SK-N-SH treated with all-trans-retinoic acid at 6 μM for 48 hours (cell line): ENCODE measurements around the gene LIMK1.
A peak's percentile ranks its signal among the peaks of the same experiment; 100 is the strongest.

ENCODE experiments used
- ATAC-seq: fragments of 200-7000 bp; cut with Tn5 transposase; 3 replicates; pipeline ENCODE4 v1.9.1; 2020; ENCODE audit warnings: mild to moderate bottlenecking, moderate library complexity
- ARNTL ChIP-seq: fragments of 450-650 bp; formaldehyde crosslinking; IDR thresholded peaks from 2 replicates; pipeline ENCODE4 v1.5.0; 2020; ENCODE audit warnings: low read depth, mild to moderate bottlenecking, moderate library complexity, borderline replicate concordance
- BACH2 ChIP-seq: fragments of 250-450 bp; sonication (Bioruptor Pico); IDR thresholded peaks from 2 replicates; pipeline ENCODE4 v1.9.0; 2021; ENCODE audit warnings: mild to moderate bottlenecking, borderline replicate concordance
- CSDC2 ChIP-seq: fragments of 250-450 bp; sonication (Bioruptor Pico); IDR thresholded peaks from 2 replicates; pipeline ENCODE4 v1.5.0; 2020; ENCODE audit warnings: mild to moderate bottlenecking, moderate library complexity
- GLIS3 ChIP-seq: fragments of 250-450 bp; sonication (Bioruptor Pico); IDR thresholded peaks from 2 replicates; pipeline ENCODE4 v1.5.0; 2020; ENCODE audit warnings: mild to moderate bottlenecking, moderate library complexity
- ISL1 ChIP-seq: fragments of 250-450 bp; sonication (Bioruptor Pico); IDR thresholded peaks from 2 replicates; pipeline ENCODE4 v2.1.2; 2022; ENCODE audit warnings: mild to moderate bottlenecking, moderate library complexity
- PPARA ChIP-seq: fragments of 250-450 bp; sonication (Bioruptor Pico); IDR thresholded peaks from 2 replicates; pipeline ENCODE4 v1.5.0; 2020; ENCODE audit warnings: mild to moderate bottlenecking, borderline replicate concordance
- RARB ChIP-seq: fragments of 250-450 bp; sonication (Bioruptor Pico); IDR thresholded peaks from 2 replicates; pipeline ENCODE4 v1.8.0; 2021; ENCODE audit warnings: mild to moderate bottlenecking, moderate library complexity
- SNAI2 ChIP-seq: fragments of 250-450 bp; sonication (Bioruptor Pico); IDR thresholded peaks from 2 replicates; pipeline ENCODE4 v1.5.0; 2020; ENCODE audit warnings: mild to moderate bottlenecking, moderate library complexity
- TCF4 ChIP-seq: fragments of 250-450 bp; sonication (Bioruptor Pico); IDR thresholded peaks from 2 replicates; pipeline ENCODE4 v1.8.0; 2021; ENCODE audit warnings: mild to moderate bottlenecking, moderate library complexity, borderline replicate concordance
- TOX ChIP-seq: fragments of 250-450 bp; sonication (Bioruptor Pico); IDR thresholded peaks from 2 replicates; pipeline ENCODE4 v1.8.0; 2021; ENCODE audit warnings: mild to moderate bottlenecking, moderate library complexity, borderline replicate concordance
- ZC3H10 ChIP-seq: fragments of 250-450 bp; sonication (Bioruptor Pico); IDR thresholded peaks from 2 replicates; pipeline ENCODE4 v1.5.1; 2021; ENCODE audit warnings: mild to moderate bottlenecking, moderate library complexity
- ZFP3 ChIP-seq: fragments of 250-450 bp; sonication (Bioruptor Pico); IDR thresholded peaks from 2 replicates; pipeline ENCODE4 v1.5.0; 2020; ENCODE audit warnings: mild to moderate bottlenecking, moderate library complexity
- ZFP30 ChIP-seq: fragments of 450-650 bp; formaldehyde crosslinking; IDR thresholded peaks from 2 replicates; pipeline ENCODE4 v1.5.0; 2022; ENCODE audit warnings: mild to moderate bottlenecking, moderate library complexity
- ZNF565 ChIP-seq: fragments of 450-650 bp; formaldehyde crosslinking; conservative IDR thresholded peaks from 2 replicates; pipeline ENCODE4 v1.5.0; 2020; ENCODE audit warnings: low read depth, mild to moderate bottlenecking, moderate library complexity
- ZNF70 ChIP-seq: fragments of 450-650 bp; formaldehyde crosslinking; IDR thresholded peaks from 2 replicates; pipeline ENCODE4 v1.5.0; 2020; ENCODE audit warnings: mild to moderate bottlenecking, moderate library complexity
- ZNF8 ChIP-seq: fragments of 450-650 bp; formaldehyde crosslinking; IDR thresholded peaks from 2 replicates; pipeline ENCODE4 v1.5.0; 2020; ENCODE audit warnings: mild to moderate bottlenecking, moderate library complexity
- TF ChIP-seq, protein P1 (sequence below): fragments of 250-450 bp; sonication (Bioruptor Pico); IDR thresholded peaks from 2 replicates; pipeline ENCODE4 v1.5.1; 2020; ENCODE audit warnings: low read depth, mild to moderate bottlenecking, moderate library complexity
- TF ChIP-seq, protein P2 (sequence below): fragments of 250-450 bp; sonication (Bioruptor Pico); IDR thresholded peaks from 2 replicates; pipeline ENCODE4 v1.5.0; 2020; ENCODE audit warnings: mild to moderate bottlenecking, moderate library complexity
- TF ChIP-seq, protein P3 (sequence below): fragments of 250-450 bp; sonication (Bioruptor Pico); IDR thresholded peaks from 2 replicates; pipeline ENCODE4 v1.8.0; 2021; ENCODE audit warnings: low read depth, mild to moderate bottlenecking, moderate library complexity, borderline replicate concordance
- TF ChIP-seq, protein P4 (sequence below): fragments of 250-450 bp; sonication (Bioruptor Pico); IDR thresholded peaks from 2 replicates; pipeline ENCODE4 v1.8.0; 2020; ENCODE audit warnings: mild to moderate bottlenecking, moderate library complexity, borderline replicate concordance

LIMK1 gene

DNA sequence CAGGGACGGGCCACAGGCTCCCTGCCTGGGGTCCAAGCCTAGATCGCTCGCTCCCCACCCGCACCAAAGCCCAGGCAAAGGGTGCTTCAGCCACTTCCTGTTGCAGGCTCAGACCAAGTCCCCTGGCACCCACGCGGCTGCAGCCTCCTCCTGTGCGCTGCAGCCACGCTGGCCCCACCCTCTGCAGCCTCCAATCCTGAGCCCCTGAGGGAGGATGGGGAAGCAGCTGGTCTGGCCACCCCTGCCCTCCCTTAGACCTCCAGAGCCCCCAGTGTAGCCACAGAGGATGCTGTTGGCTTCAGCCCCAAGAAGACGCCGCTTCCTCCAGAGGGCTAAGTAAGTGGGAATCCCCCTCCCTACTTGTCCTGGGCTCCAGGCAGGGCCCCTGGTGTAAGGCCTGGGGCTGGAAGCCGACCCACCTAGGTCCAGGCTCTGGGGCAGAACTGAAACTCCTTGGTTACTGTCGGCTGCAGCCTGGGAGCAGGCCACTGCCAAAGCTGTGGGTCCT, 9.4 kb downstream of the LIMK1 start:
- TF ChIP-seq TOX (CRISPR knock-in tag) (no peak), ZNF8 (CRISPR knock-in tag) (no peak), ZFP3 (CRISPR knock-in tag) (0 out of 2 replicates have a peak, but pooled peaks have one; percentile 12), ZFP30 (CRISPR knock-in tag) (no peak), ZC3H10 (no peak), RARB (CRISPR knock-in tag) (no peak), ZNF70 (no peak)
- TF ChIP-seq, protein P1, sequence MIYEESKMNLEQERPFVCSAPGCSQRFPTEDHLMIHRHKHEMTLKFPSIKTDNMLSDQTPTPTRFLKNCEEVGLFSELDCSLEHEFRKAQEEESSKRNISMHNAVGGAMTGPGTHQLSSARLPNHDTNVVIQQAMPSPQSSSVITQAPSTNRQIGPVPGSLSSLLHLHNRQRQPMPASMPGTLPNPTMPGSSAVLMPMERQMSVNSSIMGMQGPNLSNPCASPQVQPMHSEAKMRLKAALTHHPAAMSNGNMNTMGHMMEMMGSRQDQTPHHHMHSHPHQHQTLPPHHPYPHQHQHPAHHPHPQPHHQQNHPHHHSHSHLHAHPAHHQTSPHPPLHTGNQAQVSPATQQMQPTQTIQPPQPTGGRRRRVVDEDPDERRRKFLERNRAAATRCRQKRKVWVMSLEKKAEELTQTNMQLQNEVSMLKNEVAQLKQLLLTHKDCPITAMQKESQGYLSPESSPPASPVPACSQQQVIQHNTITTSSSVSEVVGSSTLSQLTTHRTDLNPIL (CRISPR knock-in tag) = no peak

DNA sequence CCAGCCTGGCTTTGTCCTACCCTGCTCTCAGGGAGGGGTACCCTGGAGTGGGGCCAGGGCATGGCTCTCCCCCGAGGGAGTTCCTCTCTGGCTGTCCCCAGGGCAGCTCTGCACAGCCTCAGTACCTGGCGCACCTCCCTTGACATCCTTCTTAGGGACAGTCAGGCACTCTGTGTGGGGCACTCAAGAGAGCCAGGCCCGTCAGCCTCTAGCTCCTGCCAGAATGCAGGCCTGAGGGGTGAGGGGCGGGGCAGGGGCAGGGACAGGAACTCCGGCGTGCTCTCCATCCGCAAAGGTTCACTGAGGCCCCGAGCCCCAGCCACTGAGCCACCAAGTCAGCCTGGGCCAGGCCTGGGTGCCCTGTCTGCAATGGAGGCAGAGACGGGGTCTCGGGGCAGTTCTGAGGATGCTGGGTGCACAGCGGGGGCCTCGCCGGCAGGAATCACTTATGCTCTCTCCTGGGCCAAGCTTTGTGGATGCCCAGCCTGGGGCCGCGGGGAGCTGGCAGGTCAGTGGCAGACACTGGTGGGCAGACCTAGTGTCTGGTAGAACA, 10.1 kb downstream of the LIMK1 start:
- TF ChIP-seq ZNF8 (CRISPR knock-in tag) (peak; percentile 59; the same call in 1 of the 2 replicates), SNAI2 (CRISPR knock-in tag) (no peak)
- TF ChIP-seq, protein P2, sequence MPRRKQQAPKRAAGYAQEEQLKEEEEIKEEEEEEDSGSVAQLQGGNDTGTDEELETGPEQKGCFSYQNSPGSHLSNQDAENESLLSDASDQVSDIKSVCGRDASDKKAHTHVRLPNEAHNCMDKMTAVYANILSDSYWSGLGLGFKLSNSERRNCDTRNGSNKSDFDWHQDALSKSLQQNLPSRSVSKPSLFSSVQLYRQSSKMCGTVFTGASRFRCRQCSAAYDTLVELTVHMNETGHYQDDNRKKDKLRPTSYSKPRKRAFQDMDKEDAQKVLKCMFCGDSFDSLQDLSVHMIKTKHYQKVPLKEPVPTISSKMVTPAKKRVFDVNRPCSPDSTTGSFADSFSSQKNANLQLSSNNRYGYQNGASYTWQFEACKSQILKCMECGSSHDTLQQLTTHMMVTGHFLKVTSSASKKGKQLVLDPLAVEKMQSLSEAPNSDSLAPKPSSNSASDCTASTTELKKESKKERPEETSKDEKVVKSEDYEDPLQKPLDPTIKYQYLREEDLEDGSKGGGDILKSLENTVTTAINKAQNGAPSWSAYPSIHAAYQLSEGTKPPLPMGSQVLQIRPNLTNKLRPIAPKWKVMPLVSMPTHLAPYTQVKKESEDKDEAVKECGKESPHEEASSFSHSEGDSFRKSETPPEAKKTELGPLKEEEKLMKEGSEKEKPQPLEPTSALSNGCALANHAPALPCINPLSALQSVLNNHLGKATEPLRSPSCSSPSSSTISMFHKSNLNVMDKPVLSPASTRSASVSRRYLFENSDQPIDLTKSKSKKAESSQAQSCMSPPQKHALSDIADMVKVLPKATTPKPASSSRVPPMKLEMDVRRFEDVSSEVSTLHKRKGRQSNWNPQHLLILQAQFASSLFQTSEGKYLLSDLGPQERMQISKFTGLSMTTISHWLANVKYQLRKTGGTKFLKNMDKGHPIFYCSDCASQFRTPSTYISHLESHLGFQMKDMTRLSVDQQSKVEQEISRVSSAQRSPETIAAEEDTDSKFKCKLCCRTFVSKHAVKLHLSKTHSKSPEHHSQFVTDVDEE (CRISPR knock-in tag) = 0 out of 2 replicates have a peak, but pooled peaks have one; percentile 26
- TF ChIP-seq, all 23 proteins: peak for 2
- peak; percentile 52 for ATAC-seq

More for the DNA sequence above, 9.4 kb downstream of the LIMK1 start:
- ATAC-seq = peak; percentile 18

DNA sequence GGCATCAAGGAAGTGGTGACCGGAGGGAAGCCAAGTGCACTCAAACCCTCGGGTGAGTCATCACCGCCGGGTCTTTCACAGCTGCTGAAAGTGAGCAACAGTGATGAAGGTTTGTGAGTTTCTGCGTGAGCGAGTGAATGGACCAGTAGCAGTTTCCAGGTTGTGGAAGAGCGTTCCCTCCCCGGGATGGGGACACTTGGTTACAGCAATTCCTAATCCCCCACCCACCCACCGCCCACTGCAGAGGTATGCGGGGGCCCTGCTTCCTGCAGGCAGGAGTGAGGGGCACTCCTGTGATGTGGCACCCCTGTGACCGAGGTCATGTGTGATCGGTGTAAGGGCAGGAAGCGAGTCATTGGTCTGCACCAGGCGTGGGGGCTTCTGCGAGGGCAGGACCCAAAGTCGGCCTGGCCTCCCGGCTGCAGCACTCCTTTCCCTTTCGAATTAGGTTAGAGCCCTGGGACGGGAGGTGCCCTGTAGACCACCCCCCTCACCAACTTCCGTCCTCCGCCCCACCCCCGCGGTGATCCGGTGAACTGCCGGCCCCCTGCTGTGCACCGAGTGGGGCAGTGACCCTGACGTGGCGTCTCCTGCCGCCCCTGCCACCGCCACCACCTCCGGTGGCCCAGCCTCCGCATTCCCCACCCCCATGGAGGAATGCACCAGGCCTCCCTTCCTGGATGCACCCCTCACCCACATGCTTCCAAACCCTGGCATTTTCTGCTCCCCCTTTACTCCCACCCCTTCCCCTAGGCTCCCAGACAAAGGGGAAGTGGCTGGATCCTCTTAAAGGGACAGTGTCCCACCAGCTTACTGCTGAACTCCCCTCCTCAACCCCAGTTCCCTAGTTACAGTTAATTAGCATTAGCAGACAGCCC, 10.9 kb downstream of the LIMK1 start:
- TF ChIP-seq ZNF8 (CRISPR knock-in tag) (no peak), SNAI2 (CRISPR knock-in tag) (peak; percentile 73; the same call in 1 of the 2 replicates), ISL1 (peak; percentile 35), GLIS3 (CRISPR knock-in tag) (no peak), ZNF565 (CRISPR knock-in tag) (no peak), PPARA (CRISPR knock-in tag) (no peak), RARB (CRISPR knock-in tag) (no peak), ZFP30 (CRISPR knock-in tag) (no peak), ZFP3 (CRISPR knock-in tag) (0 out of 2 replicates have a peak, but pooled peaks have one; percentile 42), ARNTL (CRISPR knock-in tag) (no peak), CSDC2 (no peak), ZNF70 (no peak), TCF4 (CRISPR knock-in tag) (no peak), BACH2 (CRISPR knock-in tag) (no peak)
- TF ChIP-seq, protein P3, sequence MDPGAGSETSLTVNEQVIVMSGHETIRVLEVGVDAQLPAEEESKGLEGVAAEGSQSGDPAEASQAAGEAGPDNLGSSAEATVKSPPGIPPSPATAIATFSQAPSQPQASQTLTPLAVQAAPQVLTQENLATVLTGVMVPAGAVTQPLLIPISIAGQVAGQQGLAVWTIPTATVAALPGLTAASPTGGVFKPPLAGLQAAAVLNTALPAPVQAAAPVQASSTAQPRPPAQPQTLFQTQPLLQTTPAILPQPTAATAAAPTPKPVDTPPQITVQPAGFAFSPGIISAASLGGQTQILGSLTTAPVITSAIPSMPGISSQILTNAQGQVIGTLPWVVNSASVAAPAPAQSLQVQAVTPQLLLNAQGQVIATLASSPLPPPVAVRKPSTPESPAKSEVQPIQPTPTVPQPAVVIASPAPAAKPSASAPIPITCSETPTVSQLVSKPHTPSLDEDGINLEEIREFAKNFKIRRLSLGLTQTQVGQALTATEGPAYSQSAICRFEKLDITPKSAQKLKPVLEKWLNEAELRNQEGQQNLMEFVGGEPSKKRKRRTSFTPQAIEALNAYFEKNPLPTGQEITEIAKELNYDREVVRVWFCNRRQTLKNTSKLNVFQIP (CRISPR knock-in tag) = no peak
- TF ChIP-seq, protein P4, sequence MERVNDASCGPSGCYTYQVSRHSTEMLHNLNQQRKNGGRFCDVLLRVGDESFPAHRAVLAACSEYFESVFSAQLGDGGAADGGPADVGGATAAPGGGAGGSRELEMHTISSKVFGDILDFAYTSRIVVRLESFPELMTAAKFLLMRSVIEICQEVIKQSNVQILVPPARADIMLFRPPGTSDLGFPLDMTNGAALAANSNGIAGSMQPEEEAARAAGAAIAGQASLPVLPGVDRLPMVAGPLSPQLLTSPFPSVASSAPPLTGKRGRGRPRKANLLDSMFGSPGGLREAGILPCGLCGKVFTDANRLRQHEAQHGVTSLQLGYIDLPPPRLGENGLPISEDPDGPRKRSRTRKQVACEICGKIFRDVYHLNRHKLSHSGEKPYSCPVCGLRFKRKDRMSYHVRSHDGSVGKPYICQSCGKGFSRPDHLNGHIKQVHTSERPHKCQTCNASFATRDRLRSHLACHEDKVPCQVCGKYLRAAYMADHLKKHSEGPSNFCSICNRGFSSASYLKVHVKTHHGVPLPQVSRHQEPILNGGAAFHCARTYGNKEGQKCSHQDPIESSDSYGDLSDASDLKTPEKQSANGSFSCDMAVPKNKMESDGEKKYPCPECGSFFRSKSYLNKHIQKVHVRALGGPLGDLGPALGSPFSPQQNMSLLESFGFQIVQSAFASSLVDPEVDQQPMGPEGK (CRISPR knock-in tag) = no peak
- TF ChIP-seq, protein P2 (CRISPR knock-in tag) = peak; percentile 18; the same call in 1 of the 2 replicates
- ATAC-seq = peak; percentile 84
